ENCODE results near the gene RNF11. TPM values are rescaled to one million over a fixed set of nuclear protein-coding genes. Genes with fewer than 3 reads are reported as not detected.
A peak's percentile ranks its signal among the peaks of the same experiment; 100 is the strongest.
"Not testable (repeated sequence)": the region's sequence is repeated elsewhere in the genome, so short reads cannot be mapped to it uniquely, and the experiment has no call there.

The RNF11 gene
- polyA plus RNA-seq, 1 donor = 110 TPM

GRCh38 chr1:51228471-51228870, 7.6 kb upstream of the RNF11 start:
- DNase-seq = not testable (repeated sequence)

DNA sequence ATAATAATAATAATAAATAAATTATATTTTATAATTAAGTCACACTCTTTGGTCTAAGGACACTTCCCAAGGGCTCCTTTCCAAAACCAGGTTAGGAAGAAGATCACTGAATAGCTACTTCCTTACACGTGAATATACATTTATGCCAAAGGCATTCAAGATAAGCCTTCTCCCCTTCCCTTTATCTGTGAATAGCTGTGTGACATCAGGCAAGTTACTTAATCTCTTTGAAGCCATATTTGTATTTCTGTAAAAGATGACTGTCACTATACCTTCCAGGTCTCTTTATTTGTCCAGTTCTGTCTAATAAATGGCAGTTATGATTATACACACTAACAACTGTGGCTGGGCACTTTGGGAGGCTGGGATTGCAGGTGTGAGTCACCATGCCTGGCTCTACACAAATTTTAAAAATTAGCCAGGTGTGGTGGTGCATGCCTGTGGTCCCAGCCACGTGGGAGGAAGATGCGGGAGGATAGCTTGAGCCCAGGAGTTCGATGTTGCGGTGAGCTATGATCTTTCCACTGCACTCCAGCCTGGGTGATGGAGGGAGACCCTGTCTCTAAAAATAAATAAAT, 5.5 kb upstream of the RNF11 start:
- no peak for DNase-seq

GRCh38 chr1:51231120-51231519, 5.0 kb upstream of the RNF11 start:
- no peak for DNase-seq

DNA sequence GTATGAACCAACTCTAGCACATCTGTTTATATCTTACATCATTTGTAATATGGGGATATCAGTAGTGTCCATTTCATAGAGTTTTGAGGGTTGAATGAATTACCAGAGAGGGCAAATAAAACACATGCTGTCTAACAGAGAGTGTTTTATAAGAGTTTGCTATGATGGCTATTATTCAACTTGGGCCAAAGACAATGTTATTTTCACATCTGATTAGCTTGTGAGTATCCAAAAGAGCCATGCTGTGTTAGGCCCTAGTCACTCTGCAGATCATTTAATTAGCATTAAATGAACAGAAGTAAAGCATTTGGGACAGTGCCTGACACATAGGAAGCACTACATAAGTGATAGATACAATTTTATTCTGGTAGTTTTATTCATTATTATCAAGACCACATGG, 4.2 kb upstream of the RNF11 start:
- DNase-seq = no peak

GRCh38 chr1:51234236-51234635, 1.8 kb upstream of the RNF11 start:
- DNase-seq = not testable (repeated sequence)

DNA sequence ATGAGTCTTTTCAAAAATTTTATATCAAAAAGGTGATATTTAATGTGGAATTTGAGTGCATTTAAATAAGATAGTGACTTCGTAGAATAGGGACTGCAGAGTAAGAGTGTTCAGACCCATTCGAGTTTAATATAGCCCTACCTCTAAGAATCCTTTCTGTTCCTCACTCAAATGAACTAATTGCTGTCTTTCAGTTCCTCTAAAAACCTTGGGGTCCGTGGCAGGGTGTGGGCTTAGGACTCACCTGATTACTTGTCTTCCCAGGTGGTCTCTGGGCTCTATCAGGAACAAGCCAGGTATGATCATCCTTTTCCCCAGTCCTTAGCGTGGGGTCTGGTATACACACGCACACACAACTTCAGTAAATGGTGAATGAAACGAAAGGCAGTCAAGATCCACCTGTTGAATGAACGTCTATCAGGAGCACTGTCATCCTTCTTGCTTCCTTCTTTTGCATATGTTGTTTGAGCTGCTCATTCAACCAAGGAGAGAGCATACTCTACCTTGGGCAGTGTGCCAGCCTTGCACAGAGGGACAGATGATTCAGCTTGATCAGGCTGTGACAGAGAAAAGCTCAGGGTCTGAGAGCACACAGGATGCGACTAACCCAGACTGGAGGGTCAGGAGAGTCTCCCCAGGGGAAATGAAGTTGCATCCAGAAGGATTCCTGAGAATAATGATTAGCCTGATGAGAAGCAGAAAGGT, 1.2 kb upstream of the RNF11 start:
- no peak for DNase-seq

DNA sequence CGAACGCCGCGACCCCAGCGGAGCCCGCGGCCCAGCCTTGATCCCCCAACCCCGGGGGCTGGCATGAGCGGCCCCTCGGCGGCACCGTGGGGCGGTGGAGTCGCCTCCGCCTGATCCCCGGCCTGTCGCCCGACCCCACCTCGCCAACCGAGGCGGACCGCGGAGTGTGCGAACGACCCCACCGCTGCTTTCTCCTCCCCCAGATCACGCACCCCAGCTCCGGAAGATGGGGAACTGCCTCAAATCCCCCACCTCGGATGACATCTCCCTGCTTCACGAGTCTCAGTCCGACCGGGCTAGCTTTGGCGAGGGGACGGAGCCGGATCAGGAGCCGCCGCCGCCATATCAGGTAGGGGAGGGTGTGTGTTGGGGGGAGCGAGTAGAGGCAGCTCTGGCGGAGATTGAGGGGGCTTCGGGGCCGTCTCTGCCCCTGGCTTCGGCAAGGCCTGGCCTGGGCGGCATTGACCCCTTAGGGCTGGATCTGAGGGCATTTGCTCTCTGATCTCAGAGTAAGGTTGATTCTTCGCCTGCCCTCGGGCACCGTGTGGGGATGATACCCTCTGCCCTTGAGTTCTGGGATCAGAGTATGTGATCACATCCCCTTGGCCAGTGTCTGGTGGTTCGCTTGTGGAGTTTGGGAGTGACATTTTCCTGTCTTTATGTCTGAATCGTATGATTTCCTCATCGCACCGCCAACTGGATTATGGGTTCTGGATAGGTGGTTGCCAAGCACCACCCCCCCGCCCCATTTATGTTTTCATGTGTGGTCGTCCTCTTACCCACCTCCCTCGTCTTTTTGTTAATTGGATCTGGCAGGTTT, 668 bp downstream of the RNF11 start:
- peak; percentile 73 for DNase-seq

DNA sequence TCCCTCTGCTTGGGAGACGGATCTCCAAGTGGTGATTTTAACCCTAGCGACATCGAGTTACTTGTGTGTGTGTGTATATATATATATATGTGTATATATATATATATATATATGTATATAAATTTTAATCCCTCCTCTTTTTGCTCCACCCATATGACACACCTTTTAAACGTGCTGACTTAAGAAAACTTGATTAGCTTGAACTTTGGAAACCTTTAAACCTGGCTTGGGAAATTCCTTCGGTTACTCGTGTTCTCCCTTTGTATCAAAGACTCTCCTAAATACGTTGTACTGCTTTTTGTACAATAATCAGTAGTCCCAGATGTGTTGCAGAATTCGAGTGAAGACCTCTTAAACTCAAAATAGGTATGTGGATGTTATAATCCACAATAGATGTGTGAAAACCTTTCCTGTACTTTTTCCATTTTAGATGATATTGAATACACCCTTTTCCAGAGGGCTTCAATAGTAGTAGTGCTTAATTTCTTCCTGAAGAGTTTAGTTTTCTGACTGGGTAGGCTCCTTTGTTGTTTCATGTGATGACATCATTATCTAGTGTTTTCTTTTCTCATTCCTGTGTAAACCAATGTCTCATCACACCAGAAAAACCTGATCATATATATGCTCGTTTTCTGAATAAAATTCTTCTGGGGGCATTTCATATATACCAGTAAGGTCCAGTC, 1.4 kb downstream of the RNF11 start:
- no peak for DNase-seq

DNA sequence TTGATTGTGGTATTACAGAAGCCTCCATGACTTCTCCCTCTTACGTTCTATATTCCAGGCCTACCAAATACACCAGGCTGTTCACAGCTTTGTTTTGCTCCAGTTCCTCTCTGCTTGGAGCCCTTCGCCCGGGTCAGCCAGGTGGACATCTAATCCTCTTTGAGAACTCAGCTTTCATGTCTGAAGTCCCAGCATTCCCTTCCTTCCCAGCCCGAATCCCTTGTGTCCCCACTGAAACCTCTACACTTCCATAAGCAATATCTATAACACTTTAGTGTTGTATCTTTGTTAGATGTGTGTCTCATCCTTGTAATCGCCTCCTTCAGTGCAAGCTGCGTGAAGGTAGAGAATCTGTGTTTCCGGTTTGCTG, 1.9 kb downstream of the RNF11 start:
- DNase-seq = peak; percentile 16

DNA sequence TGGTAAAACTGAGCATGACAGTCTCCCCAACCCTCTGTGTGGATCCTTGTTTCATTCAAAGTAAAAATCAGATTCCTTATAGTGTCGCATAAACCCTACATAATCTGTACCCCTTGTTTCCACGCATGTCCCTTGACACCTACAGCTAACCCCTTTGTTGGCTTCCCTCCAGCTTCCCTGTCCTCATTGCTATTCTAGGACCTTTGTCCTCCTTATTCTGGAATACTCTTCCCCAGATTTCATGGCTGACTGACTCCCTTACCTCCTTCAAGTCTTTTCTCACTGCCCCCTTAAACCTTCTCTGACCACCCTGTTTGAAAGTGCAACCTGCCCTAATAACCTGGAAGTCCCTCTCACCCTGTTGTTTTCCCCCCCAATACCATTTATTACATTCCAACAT, 4.0 kb downstream of the RNF11 start:
- no peak for DNase-seq

DNA sequence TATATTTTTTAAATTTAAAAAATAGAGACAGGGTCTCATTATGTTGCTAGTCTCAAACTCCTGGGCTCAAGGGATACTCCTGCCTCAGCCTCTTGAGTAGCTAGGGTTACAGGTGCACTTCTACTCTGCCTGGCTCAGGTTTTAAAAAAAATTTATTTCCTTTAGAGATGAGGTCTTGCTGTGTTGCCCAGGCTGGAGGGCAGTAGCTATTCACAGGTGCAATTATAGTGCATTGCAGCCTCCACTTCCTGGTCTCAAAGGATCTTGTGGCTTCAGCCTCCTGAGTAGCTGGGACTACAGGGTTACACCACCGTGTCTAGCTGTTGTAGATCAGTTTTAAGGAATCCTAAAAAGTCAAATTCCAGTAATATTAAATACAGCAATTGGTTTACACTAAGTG, 5.0 kb downstream of the RNF11 start:
- no peak for DNase-seq

DNA sequence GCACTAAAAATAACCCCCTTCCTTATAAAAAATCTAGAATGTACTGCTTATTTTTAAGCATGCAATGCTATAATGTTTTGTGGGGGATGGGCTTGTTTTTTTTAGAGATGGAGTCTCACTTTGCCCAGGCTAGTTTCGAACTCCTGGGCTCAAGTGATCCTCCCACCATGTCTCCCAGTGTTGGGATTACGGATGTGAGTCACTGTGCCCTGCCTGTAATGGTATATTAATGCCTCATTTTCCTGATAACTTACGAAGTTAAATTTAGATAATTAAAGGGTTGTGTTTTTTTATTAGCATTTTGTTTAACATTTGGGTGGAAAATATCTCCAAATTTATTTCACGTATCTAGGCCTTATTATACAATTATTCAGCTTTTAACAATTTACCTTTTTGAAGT, 6.5 kb downstream of the RNF11 start:
- no peak for DNase-seq

DNA sequence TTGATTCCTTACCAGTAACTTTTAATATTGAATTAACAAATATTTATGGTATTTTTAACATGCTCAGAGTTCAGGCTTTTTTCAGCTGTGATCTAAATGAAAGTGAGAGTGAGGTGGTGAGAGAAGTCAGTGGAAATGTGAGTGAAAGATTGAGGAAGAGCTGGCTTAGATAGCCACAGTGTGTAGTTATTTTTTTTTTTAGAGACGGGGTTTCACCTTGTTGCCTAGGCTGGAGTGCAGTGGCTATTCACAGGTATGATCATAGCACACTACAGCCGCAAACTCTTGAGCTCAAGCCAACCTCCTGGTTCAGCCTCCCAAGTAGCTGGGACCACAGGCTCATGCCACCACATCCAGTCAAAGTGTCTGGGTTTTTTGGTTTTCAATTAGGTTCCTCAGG, 10.9 kb downstream of the RNF11 start:
- DNase-seq = no peak

DNA sequence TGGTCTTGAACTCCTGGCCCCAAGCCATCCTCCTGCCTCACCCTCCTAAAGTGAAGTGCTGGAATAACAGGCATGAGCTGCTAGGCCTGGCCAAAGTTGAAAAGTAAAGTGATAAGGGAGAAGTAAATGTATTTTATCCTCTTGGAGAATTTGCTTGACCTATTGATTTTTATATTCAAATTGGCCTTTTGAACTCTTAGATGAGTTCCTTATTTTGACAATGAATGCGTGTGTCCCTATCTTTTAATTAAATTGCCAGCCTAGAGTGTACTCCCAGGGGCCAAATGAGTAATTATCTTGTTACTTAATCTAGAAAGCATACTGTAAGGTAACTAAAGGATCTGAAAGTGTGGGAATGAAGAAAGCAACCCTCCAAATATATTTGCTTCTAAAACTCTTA, 11.4 kb downstream of the RNF11 start:
- no peak for DNase-seq

DNA sequence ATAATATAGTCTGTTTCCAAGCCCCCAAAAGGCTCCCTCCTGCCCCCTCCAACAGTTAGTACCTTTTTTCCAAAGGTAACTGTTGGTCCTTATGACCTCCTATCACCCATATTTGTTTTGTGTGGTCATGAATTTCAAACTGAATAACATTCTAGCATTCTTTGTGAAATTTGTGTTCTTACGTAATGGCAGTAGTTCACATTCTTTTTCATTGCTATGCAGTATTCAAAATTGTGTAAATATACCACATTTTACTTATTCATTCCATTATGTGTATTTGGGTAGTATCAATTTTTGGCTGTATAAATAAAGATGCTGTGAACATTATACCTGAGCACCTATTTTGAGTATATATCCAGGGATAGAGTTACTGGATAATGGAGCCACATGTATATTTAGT, 13.4 kb downstream of the RNF11 start:
- no peak for DNase-seq

- DNase-seq = not testable (repeated sequence)
These were observed 14.7 kb downstream of the RNF11 start for GRCh38 chr1:51250729-51251128.

GRCh38 chr1:51251165-51251564, 15.1 kb downstream of the RNF11 start:
- DNase-seq = not testable (repeated sequence)

GRCh38 chr1:51252366-51252765, 16.3 kb downstream of the RNF11 start:
- DNase-seq = no peak

GRCh38 chr1:51253691-51254090, 17.6 kb downstream of the RNF11 start:
- DNase-seq = no peak

- no peak for DNase-seq
These were observed 19.3 kb downstream of the RNF11 start for GRCh38 chr1:51255331-51255730.

DNA sequence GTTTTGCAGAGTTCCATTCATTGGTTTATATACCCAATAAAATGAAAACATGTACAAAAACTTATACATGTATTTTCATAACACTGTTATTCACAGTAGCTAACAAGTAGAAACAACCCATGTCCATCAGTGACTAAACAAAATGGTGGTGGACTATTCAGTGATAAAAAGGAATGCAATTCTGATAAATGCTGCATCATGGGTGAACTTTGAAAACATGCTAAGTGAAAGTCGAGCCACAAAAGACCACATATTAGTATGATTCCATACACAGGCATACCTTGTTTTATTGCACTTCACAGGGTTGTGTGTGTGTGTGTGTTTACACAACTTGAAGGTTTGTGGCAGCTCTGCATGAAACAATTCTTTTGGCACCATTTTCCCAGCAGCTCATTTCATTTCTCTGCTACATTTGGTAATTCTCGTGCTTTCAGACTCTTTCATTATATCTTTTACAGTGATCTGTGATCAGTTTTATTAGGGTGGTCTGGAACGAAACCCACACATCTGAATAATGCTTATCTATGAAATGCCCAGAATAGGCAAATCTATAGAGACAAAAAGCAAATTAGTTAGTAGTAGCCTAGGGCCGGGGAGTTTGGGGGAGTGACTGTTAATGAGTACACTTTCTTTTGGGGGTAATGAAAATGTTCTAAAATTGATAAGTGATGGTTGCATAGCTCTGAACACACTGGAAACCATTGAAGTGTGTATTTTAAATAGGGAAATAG, 27.2 kb downstream of the RNF11 start:
- DNase-seq = no peak

GRCh38 chr1:51264451-51264850, 28.4 kb downstream of the RNF11 start:
- DNase-seq = peak; percentile 67

DNA sequence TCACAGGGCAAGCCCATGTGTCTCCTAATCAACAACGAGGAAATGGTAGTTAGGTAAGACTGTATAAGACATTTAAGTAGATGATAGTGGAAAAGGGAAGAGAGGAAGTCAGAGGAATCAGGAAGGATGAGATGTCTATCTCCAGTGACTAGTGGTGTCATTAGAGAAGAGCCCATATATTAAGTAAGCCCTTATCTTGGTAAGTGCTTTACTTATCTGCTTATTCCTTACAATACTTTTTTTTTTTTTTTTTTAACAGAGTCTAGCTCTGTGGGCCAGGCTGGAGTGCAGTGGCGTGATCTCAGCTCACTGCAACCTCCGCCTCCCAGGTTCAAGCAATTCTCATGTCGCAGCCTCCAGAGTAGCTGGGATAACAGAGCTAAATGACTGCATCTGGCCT, 29.5 kb downstream of the RNF11 start:
- DNase-seq = no peak
